GM12873 (cell line): ENCODE results near the gene ALOX15B.

Source experiments
- TF ChIP-seq, protein P1 (sequence below): IDR thresholded peaks from 2 replicates; pipeline ENCODE4 v1.5.1; 2012; ENCODE audit warnings: low read depth, mild to moderate bottlenecking, moderate library complexity, low read length, control low read depth; ENCODE audit not compliant: insufficient read depth; ENCODE audit errors: missing control alignments

The ALOX15B gene

DNA sequence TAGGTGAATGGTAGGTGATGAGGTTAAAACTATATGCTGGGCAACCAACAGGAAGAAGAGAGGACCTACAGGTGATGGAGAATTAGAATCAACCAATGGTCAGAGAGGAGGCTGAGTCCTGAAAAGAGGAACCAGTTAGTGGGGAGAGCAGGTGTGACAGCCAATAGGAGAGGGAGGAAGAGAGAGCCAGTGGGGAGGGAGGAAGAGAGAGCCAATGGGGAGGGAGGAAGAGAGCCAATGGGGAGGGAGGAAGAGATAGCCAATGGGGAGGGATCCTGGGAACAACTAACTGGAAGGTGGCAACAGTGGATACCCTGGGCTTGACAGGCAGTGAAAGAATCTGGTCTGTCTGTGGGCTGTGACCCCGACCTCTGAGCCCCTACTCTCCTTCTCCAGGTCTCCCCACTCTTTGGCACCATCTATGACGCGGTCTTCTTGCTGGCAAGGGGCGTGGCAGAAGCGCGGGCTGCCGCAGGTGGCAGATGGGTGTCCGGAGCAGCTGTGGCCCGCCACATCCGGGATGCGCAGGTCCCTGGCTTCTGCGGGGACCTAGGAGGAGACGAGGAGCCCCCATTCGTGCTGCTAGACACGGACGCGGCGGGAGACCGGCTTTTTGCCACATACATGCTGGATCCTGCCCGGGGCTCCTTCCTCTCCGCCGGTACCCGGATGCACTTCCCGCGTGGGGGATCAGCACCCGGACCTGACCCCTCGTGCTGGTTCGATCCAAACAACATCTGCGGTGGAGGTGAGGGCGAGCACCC, 32.7 kb upstream of the ALOX15B start:
- TF ChIP-seq, protein P1, sequence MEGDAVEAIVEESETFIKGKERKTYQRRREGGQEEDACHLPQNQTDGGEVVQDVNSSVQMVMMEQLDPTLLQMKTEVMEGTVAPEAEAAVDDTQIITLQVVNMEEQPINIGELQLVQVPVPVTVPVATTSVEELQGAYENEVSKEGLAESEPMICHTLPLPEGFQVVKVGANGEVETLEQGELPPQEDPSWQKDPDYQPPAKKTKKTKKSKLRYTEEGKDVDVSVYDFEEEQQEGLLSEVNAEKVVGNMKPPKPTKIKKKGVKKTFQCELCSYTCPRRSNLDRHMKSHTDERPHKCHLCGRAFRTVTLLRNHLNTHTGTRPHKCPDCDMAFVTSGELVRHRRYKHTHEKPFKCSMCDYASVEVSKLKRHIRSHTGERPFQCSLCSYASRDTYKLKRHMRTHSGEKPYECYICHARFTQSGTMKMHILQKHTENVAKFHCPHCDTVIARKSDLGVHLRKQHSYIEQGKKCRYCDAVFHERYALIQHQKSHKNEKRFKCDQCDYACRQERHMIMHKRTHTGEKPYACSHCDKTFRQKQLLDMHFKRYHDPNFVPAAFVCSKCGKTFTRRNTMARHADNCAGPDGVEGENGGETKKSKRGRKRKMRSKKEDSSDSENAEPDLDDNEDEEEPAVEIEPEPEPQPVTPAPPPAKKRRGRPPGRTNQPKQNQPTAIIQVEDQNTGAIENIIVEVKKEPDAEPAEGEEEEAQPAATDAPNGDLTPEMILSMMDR = no peak

DNA sequence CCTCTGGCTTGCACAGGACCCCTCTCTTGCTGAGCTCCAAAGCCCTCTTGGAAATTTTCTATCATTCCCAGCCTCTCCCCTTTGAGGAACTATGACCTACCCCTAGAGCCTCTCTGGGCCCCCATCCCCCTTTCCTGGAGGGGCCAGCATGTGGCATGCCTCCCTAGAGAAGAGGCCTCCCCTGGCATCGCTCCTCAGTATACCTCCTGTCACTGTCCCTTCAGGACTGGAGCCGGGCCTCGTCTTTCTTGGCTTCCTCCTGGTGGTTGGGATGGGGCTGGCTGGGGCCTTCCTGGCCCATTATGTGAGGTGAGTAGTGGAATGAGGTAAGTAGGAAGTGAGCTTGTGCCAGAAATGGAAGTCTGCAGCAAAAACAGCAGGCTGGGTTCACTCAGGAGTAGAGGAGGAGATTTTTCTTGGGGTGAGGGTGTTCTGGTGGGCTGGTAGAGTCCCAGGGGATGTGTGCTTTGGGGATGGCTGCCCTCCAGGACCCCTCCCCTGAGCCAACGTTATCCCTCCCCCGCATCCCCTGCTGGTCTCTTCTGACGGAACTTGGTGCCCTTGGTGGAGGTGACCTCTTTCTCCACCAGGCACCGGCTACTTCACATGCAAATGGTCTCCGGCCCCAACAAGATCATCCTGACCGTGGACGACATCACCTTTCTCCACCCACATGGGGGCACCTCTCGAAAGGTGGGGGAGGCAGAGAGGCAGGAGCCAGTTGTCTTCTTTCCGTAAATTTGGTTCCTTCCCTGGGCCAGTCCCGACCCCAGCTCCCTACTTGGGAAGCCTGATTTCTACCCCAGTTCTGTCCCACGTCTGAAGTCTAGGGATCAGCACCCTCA, 31.8 kb upstream of the ALOX15B start:
- TF ChIP-seq, protein P1 = no peak

DNA sequence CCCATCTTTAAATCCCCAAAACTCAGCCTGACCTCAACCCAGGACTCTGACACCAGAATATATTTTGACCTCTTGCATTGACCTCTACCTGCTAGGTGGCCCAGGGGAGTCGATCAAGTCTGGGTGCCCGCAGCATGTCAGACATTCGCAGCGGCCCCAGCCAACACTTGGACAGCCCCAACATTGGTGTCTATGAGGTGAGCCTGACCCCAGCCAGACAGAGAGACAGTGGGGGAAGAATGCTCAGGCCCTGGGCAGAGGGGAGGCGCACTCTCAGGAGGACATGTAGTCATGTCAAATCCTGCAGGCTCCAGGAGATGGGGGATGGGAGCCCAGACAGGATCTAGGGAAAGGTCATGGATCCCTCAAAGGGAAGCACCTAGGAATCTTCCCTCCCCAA, 31.0 kb upstream of the ALOX15B start:
- TF ChIP-seq, protein P1 = no peak

DNA sequence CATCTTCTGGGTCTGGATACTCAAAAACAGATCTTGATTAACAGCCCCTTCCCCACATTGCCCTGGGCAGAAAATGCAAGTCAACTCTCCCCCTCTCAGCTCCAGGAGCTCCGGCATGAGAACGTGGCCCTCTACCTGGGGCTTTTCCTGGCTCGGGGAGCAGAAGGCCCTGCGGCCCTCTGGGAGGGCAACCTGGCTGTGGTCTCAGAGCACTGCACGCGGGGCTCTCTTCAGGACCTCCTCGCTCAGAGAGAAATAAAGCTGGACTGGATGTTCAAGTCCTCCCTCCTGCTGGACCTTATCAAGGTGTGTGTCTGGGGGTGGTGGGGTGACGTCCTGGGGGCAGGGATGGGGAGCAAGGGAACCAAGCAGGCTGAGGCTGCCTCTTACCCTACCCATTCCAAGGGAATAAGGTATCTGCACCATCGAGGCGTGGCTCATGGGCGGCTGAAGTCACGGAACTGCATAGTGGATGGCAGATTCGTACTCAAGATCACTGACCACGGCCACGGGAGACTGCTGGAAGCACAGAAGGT, 26.7 kb upstream of the ALOX15B start:
- TF ChIP-seq, protein P1 = no peak

DNA sequence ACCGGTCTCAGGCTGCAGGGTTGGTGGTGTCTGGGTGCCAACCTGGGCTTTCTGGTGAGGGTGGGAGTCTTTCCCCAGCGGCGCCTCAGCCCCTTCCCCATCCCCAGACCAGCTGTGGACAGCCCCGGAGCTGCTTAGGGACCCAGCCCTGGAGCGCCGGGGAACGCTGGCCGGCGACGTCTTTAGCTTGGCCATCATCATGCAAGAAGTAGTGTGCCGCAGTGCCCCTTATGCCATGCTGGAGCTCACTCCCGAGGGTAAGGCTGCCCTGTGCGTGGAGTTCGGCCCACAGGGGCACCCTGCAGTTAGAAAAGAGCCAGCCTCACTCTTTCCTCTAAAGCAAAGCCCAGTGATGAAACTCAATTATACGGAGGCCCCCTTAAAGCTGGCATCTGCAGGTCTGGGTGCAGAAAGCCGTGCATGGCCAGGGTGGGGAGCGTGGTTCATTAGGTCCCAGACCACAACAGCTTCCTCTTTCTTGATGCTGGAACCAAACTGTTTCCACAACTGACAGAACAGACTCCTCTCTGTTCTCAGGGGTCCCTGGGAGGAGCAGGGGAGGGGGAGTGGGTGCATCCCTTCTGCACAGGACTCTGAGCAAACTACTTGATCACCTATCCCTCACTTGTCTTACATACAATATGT, 25.7 kb upstream of the ALOX15B start:
- TF ChIP-seq, protein P1 = no peak

DNA sequence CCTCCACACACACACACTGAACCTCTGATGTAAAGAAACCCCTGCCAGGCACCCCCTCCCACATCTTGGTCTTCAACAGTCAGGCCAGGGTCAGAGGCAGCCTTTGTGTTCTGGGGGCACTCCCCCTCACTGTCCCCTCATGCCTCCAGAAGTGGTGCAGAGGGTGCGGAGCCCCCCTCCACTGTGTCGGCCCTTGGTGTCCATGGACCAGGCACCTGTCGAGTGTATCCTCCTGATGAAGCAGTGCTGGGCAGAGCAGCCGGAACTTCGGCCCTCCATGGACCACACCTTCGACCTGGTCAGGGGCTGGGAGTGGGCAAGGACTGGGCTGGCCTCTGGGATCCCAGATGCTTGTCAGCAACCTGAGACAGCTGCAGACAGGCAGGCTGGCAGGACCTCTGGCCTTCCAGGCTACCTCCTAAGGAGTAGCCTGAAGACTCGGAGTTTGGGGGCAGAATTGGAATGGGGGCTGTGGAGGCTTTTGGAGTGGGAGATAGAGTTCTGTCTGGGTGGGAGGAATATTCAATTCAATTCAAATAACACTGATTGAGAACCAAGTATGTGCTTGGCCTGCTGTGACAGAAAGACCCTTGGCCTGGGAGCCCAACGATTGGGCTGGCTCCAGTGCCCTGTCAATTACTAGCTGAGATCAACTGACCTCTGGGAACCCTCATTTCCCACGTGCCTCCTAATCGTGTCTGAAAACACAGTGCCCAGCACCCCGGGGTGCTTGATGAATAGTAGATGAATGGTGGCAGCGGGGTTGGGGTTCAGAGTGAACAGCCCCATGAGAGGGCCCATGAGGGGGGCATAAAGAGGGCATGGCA, 24.9 kb upstream of the ALOX15B start:
- TF ChIP-seq, protein P1 = no peak

DNA sequence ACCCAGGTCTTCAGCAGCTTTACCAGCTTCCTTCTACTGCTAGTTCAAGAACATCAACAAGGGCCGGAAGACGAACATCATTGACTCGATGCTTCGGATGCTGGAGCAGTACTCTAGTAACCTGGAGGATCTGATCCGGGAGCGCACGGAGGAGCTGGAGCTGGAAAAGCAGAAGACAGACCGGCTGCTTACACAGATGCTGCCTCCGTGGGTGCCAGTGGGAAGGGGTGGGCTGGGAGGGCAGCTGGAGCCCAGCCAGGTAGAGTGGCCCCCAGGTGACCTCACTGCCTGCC, 24.4 kb upstream of the ALOX15B start:
- TF ChIP-seq, protein P1 = no peak
